ENCODE data around the gene PSMD9. TPM values are rescaled to one million over a fixed set of nuclear protein-coding genes. Genes with fewer than 3 reads are reported as not detected.

PSMD9 gene
- polyA plus RNA-seq, 1 donor from 2014 or later: 79.3 TPM

DNA sequence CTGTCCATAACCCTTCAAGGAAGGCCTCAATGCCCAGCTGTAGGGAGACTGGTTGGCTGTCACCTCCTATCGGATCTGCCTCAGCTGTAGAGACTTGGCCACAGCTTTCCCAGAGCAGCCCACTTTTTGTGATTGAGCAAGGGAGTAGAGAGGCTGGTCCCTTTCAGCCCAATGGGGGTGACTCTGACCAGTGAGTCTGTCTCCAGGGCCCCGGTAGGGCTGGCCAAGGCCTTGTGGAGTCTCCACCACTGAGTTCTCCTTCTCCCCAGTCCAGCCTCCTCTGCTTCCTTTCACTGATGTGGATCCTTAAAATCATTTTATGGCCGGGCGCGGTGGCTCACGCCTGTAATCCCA, 15.4 kb upstream of the PSMD9 start:
- Histone ChIP-seq H3K27me3 (ENCODE audit: insufficient read depth, low read depth, low read length) (no peaks in the 10 kb centered on the region), H3K79me2 (replicated peaks; ENCODE audit: insufficient read depth, low read length) (no peaks in the 10 kb centered on the region), H3K27ac (ENCODE audit: low read length) (no peak overlapping the region), H3F3A (ENCODE audit: insufficient read depth, low read length, poor library complexity, severe bottlenecking) (no peaks in the 10 kb centered on the region), H3K9me3 (ENCODE audit: low read length) (no peaks in the 10 kb centered on the region), H4K20me1 (ENCODE audit: insufficient read depth) (no peaks in the 10 kb centered on the region), H3K4me3 (ENCODE audit: low read length) (no peak overlapping the region), H3K9me2 (ENCODE audit: insufficient read depth, low read length) (no peaks in the 10 kb centered on the region), H2AFZ (ENCODE audit: low read depth, low read length) (no peak overlapping the region), H3K36me3 (ENCODE audit: insufficient read depth, low read length) (no peaks in the 10 kb centered on the region), H3K4me2 (ENCODE audit: low read length) (no peak overlapping the region), H3K9ac (ENCODE audit: low read length) (no peak overlapping the region)
- no peak for TF ChIP-seq REST (IDR thresholded peaks at IDR 0.05; ENCODE audit: borderline replicate concordance)
- TF ChIP-seq MXI1 (conservative IDR thresholded peaks at IDR 0.05; ENCODE audit: poor library complexity, severe bottlenecking): no peak
- no peak for TF ChIP-seq RAD21 (conservative IDR thresholded peaks at IDR 0.05)
- no peak for TF ChIP-seq CTCF (IDR thresholded peaks at IDR 0.05; ENCODE audit: poor library complexity, severe bottlenecking)
- TF ChIP-seq POLR2AphosphoS5 (IDR thresholded peaks at IDR 0.05): no peak
- TF ChIP-seq EP300 (conservative IDR thresholded peaks at IDR 0.05; ENCODE audit: poor library complexity, severe bottlenecking): no peak
- TF ChIP-seq SMC3 (conservative IDR thresholded peaks at IDR 0.05; ENCODE audit: poor library complexity): no peak
- no peak for TF ChIP-seq EZH2 (IDR thresholded peaks at IDR 0.05; ENCODE audit: borderline replicate concordance, insufficient read depth, low read length, poor library complexity, severe bottlenecking)
- TF ChIP-seq TAF1 (IDR thresholded peaks at IDR 0.05; ENCODE audit: low read depth): no peak

DNA sequence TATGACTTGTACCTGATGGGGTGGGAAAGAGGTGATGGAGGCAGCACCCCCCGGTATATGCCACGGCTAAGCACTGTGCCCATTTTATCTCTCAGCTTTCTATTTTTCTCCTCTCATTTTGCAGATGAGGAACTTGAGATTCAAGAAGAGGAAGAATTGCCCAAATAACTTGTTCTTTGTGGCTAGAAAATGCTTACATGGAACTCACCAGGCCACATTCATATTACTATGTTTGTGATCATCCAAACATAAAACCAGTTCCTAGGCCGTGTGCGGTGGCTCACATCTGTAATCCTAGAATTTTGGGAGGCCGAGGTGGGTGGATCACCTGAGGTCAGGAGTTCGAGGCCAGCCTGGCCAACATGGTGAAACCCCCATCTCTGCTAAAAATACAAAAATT, 14.5 kb upstream of the PSMD9 start:
- H2AFZ ChIP-seq (ENCODE audit: low read depth, low read length): no peak overlapping the region
- no peak overlapping the region for H3K4me2 ChIP-seq (ENCODE audit: low read length)
- no peaks in the 10 kb centered on the region for H3K27me3 ChIP-seq (ENCODE audit: insufficient read depth, low read depth, low read length)
- no peaks in the 10 kb centered on the region for H3K36me3 ChIP-seq (ENCODE audit: insufficient read depth, low read length)
- no peaks in the 10 kb centered on the region for H3K9me3 ChIP-seq (ENCODE audit: low read length)
- no peaks in the 10 kb centered on the region for H4K20me1 ChIP-seq (ENCODE audit: insufficient read depth)
- H3K79me2 ChIP-seq (replicated peaks; ENCODE audit: insufficient read depth, low read length): no peaks in the 10 kb centered on the region
- no peak overlapping the region for H3K4me3 ChIP-seq (ENCODE audit: low read length)
- no peaks in the 10 kb centered on the region for H3F3A ChIP-seq (ENCODE audit: insufficient read depth, low read length, poor library complexity, severe bottlenecking)
- no peaks in the 10 kb centered on the region for H3K9me2 ChIP-seq (ENCODE audit: insufficient read depth, low read length)
- TF ChIP-seq TAF1 (IDR thresholded peaks at IDR 0.05; ENCODE audit: low read depth): no peak
- no peak for TF ChIP-seq EP300 (conservative IDR thresholded peaks at IDR 0.05; ENCODE audit: poor library complexity, severe bottlenecking)
- no peak for TF ChIP-seq RAD21 (conservative IDR thresholded peaks at IDR 0.05)
- no peak for TF ChIP-seq CTCF (IDR thresholded peaks at IDR 0.05; ENCODE audit: poor library complexity, severe bottlenecking)
- TF ChIP-seq REST (IDR thresholded peaks at IDR 0.05; ENCODE audit: borderline replicate concordance): no peak
- no peak overlapping the region for H3K27ac ChIP-seq (ENCODE audit: low read length)
- no peak overlapping the region for H3K9ac ChIP-seq (ENCODE audit: low read length)
